Measurements from ENCODE around the gene QRFP.

GRCh38 chr9:130856474-130856873 lies 40.1 kb downstream of the QRFP start:
- TF ChIP-seq CTCF (IDR thresholded peaks at IDR 0.05) (no peak), ZFX (IDR thresholded peaks at IDR 0.05; ENCODE audit: borderline replicate concordance) (no peak)

Data from 22Rv1 (cell line).